GM23248 (cell line): Measurements from ENCODE around the gene RHOT2. TPM values are rescaled to one million over a fixed set of nuclear protein-coding genes. Genes with fewer than 3 reads are reported as not detected.

Experiments used
- DNase-seq: peaks from one replicate; pipeline ENCODE4 v3.0.0-alpha.2; 2015
- H2AFZ ChIP-seq: fragments of 200-600 bp; sonication (generic); 2 replicates; pipeline ENCODE4 v1.6.1; 2016; ENCODE audit warnings: antibody characterized with exemption
- H3F3A ChIP-seq: fragments of 200-600 bp; sonication (generic); 2 replicates; pipeline ENCODE4 v1.6.1; 2016; ENCODE audit warnings: mild to moderate bottlenecking, antibody characterized with exemption, mixed run types; ENCODE audit not compliant: insufficient read depth
- H3K27ac ChIP-seq: fragments of 200-600 bp; sonication (generic); 2 replicates; pipeline ENCODE4 v1.5.1; 2016; ENCODE audit warnings: mild to moderate bottlenecking
- H3K27me3 ChIP-seq: fragments of 200-600 bp; sonication (generic); replicated peaks from 2 replicates; pipeline ENCODE4 v1.6.1; 2016; ENCODE audit warnings: mild to moderate bottlenecking; ENCODE audit not compliant: insufficient read depth
- H3K36me3 ChIP-seq: fragments of 200-600 bp; sonication (generic); 2 replicates; pipeline ENCODE4 v1.6.1; 2016; ENCODE audit warnings: low read depth, mild to moderate bottlenecking
- H3K4me1 ChIP-seq: fragments of 200-600 bp; sonication (generic); 2 replicates; pipeline ENCODE4 v1.6.1; 2016; ENCODE audit warnings: mild to moderate bottlenecking; ENCODE audit not compliant: insufficient read depth
- H3K4me2 ChIP-seq: fragments of 200-600 bp; sonication (generic); one replicate; pipeline ENCODE4 v1.6.1; 2016; ENCODE audit warnings: mild to moderate bottlenecking; ENCODE audit not compliant: unreplicated experiment
- H3K4me3 ChIP-seq: fragments of 200-600 bp; sonication (generic); 2 replicates; pipeline ENCODE4 v1.5.1; 2016; ENCODE audit warnings: mild to moderate bottlenecking
- H3K79me2 ChIP-seq: fragments of 200-600 bp; sonication (generic); 2 replicates; pipeline ENCODE4 v1.6.1; 2016; ENCODE audit warnings: mild to moderate bottlenecking; ENCODE audit not compliant: insufficient read depth
- H3K9ac ChIP-seq: fragments of 200-600 bp; sonication (generic); 2 replicates; pipeline ENCODE4 v1.6.1; 2016; ENCODE audit warnings: mild to moderate bottlenecking
- H3K9me2 ChIP-seq: fragments of 200-600 bp; sonication (generic); 2 replicates; pipeline ENCODE4 v1.6.1; 2016; ENCODE audit warnings: mixed run types, mild to moderate bottlenecking, moderate library complexity; ENCODE audit not compliant: insufficient read depth
- H3K9me3 ChIP-seq: fragments of 200-600 bp; sonication (generic); one replicate; pipeline ENCODE4 v1.6.1; 2017; ENCODE audit warnings: low read depth
- H4K20me1 ChIP-seq: fragments of 200-600 bp; sonication (generic); 2 replicates; pipeline ENCODE4 v1.6.0; 2016; ENCODE audit not compliant: insufficient read depth
- EZH2 ChIP-seq: fragments of 200-600 bp; sonication (generic); IDR thresholded peaks from 2 replicates; pipeline ENCODE4 v1.6.1; 2018; ENCODE audit warnings: antibody characterized with exemption, mild to moderate bottlenecking; ENCODE audit not compliant: insufficient read depth, poor library complexity, severe bottlenecking
- EZH2phosphoT487 ChIP-seq: fragments of 200-600 bp; sonication (generic); IDR thresholded peaks from 2 replicates; pipeline ENCODE4 v1.6.1; 2018; ENCODE audit warnings: antibody characterized with exemption, moderate library complexity, mild to moderate bottlenecking, low read depth; ENCODE audit not compliant: insufficient read depth
- WGBS, 2 experiments: methylation state at CpG; one replicate each; pipeline ENCODE4 v1.1.6; 2015 to 2017; ENCODE audit warnings: low lambda C conversion rate in 2 of 2, low coverage in 1 of 2; ENCODE audit errors: missing lambda C conversion rate in 2 of 2; 5-methylcytosine and 5-hydroxymethylcytosine counted together
- in situ Hi-C: fragments of 300-500 bp; cut with MboI; formaldehyde crosslinking; loops from 2 replicates; pipeline ENCODE4 v1.15.0; 2020
- polyA plus RNA-seq: library from polyadenylated mRNA; unstranded; fragments of >200 nt; fragmentation: Nextera tagmentation; extraction: Ambion mirVana; gene quantifications from 2 replicates; pipeline ENCODE4 v1.2.1, GENCODE V29; 2016
- total RNA-seq: library from RNA; depleted of rRNA; stranded (reverse); fragments of >200 nt; shearing (Covaris generic); gene quantifications from 2 replicates; pipeline ENCODE4 v1.2.3, GENCODE V29; 2014

The RHOT2 gene
- total and polyA plus RNA-seq, 2 experiments from 2014 or later: 65.9 to 70.0 TPM

DNA sequence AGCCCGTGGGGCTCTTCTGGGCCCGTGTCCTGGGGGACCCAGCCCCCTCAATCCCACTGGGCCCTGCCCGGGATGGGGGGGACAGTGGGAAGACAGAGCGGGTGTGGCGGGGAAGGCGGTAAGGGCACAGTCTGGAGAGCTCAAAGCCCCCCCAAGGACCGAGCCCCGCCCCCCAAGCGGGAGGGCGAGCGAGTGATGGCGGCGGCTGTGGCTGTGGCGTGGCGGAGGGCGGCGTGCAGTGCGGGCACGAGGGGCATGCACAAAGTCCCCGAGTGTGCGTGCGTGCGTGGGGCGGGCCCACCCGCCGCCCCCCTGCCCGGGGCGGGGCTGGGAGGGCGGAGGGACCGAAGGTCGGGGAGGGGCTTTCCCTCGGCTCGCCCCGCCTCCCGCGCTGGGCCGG, 25.8 kb downstream of the RHOT2 start:
- Histone ChIP-seq H3K9me2 (no peaks in the 10 kb centered on the region), H3K9ac (no peak overlapping the region), H3K27me3 (peaks cover 19% of the 10 kb centered on the region), H3K4me1 (peaks cover 8% of the 10 kb centered on the region; the same call in 1 of the 2 replicates), H3K79me2 (peaks cover 11% of the 10 kb centered on the region), H4K20me1 (no peaks in the 10 kb centered on the region), H3K9me3 (no peaks in the 10 kb centered on the region), H3F3A (no peaks in the 10 kb centered on the region), H3K4me3 (no peak overlapping the region), H2AFZ (no peak overlapping the region), H3K4me2 (no peak overlapping the region), H3K27ac (no peak overlapping the region), H3K36me3 (no peaks in the 10 kb centered on the region)
- in situ Hi-C loops: no loop called here
- DNase-seq: no peak
- 13 to 17% methylated on average over 7 to 22 of the region's 37 CpGs for WGBS, 2 experiments
- TF ChIP-seq EZH2 (no peak), EZH2phosphoT487 (no peak)

DNA sequence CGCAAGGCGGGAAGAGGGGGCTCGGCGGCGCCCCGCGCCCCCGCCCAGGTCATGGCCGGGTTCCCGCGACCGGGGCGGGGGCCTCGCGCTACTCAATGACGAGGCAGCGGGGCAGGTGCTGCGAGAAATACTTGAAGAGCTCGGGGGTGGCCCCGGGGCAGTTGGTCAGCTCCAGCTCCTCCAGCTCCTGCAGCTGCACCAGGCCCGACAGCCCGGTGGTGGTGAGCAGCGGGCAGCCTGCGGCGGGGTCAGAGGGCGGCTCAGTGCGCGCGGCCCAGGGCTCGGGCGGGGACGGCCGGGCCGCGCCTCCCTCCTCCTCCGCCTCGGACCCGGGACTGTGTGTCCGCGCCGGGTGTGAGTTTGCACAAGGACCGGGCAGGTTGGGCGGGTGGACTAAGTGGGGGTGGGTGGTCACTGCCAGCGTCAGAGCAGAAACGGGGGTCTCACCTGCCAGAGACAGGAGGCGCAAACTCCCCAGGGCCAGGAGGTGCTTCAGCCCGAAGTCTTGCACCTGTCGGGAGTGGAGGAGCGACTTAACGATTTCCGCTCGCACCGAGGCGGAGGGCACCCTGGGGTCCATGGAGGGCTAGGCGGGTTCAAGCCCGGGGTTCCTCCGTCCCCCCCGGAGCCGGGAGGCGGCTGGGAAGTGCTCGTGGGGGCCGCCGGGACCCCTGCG, 26.4 kb downstream of the RHOT2 start:
- in situ Hi-C loops: no loop called here
- no peak overlapping the region for H3K4me3 ChIP-seq
- H3K9me2 ChIP-seq: no peaks in the 10 kb centered on the region
- no peaks in the 10 kb centered on the region for H3F3A ChIP-seq
- H2AFZ ChIP-seq: no peak overlapping the region
- H3K9ac ChIP-seq: no peak overlapping the region
- TF ChIP-seq EZH2phosphoT487 (no peak; the same call in 1 of the 2 replicates), EZH2 (peak; percentile 80)
- no peaks in the 10 kb centered on the region for H3K36me3 ChIP-seq
- H4K20me1 ChIP-seq: no peaks in the 10 kb centered on the region
- H3K4me1 ChIP-seq: peaks cover 7% of the 10 kb centered on the region; the same call in 1 of the 2 replicates
- H3K79me2 ChIP-seq: peaks cover 6% of the 10 kb centered on the region
- H3K4me2 ChIP-seq: no peak overlapping the region
- no peaks in the 10 kb centered on the region for H3K9me3 ChIP-seq
- H3K27ac ChIP-seq: no peak overlapping the region
- WGBS, 2 experiments: 1 to 3% methylated on average over 23 to 53 of the region's 64 CpGs
- H3K27me3 ChIP-seq: peaks cover 19% of the 10 kb centered on the region
- DNase-seq: no peak

DNA sequence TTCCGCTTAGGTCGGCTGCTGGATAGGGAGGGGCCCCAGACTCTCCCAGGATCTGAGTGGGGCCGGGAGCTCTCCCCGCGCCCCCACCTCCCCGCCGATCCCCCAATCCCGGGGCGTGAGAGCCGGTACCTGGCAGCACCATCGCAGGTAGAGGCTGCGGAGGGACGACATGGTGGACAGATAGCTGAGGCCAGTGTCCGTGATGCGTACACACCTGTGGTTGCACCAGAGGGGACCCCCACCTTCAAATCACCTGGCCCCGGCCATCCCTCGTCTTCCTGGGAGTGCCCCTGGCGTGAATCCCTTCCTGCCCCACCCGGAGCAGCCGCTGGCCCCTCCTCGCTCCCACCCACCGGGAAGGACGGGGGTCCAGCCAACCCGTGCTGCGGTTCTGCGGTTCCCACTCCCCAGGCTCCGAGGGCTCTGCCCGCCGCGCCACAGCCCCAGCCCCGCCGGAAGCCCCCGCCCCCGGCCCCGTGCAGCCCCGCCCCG, 27.0 kb downstream of the RHOT2 start:
- Histone ChIP-seq H3K27me3 (peaks cover 19% of the 10 kb centered on the region), H3K27ac (no peak overlapping the region), H3K79me2 (no peaks in the 10 kb centered on the region), H3K4me3 (no peak overlapping the region), H3K9me2 (no peaks in the 10 kb centered on the region), H2AFZ (no peak overlapping the region), H4K20me1 (no peaks in the 10 kb centered on the region), H3K4me2 (no peak overlapping the region), H3F3A (no peaks in the 10 kb centered on the region), H3K36me3 (no peaks in the 10 kb centered on the region), H3K9ac (no peak overlapping the region), H3K9me3 (no peaks in the 10 kb centered on the region), H3K4me1 (peaks cover 3% of the 10 kb centered on the region; the same call in 1 of the 2 replicates)
- TF ChIP-seq EZH2 (no peak), EZH2phosphoT487 (no peak; the same call in 1 of the 2 replicates)
- DNase-seq: no peak
- in situ Hi-C loops: no loop called here
- WGBS, 2 experiments: 2 to 4% methylated on average over 13 to 27 of the region's 37 CpGs

DNA sequence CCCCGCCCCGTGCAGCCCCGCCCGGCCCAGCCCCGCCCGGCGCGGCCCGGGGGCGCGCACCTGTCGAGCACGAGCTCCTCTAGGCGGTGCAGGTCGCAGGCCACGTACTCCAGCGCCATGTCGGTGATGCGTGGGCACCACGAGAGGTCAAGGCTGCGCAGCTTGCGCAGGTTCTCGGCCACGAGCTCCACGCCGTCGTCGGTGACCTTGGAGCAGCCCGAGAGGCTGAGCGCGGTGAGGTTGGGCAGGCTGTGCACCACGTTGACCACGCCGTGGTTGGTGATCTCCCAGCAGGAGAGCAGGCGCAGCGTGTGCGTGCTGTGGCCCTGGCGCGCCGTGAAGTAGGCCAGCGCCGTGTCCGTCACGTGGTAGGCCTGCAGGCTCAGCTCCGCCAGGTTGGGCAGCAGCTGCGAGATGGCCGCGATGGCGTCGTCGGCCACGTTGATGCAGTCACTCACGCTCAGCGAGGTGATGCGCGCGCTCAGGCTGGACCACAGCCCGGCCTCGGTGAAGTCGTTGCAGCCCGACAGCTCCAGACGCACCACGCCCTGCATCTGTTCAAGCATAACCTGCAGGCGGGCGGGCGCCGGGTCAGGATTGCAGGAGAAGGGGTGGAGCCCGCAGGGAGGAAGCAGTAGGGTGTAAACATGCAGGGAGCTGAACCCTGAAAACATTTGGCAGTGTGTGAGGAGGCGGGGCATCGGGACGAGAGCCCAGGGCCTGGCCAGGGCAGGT, 27.6 kb downstream of the RHOT2 start:
- Histone ChIP-seq H3F3A (no peaks in the 10 kb centered on the region), H3K36me3 (no peaks in the 10 kb centered on the region), H2AFZ (no peak overlapping the region), H4K20me1 (no peaks in the 10 kb centered on the region), H3K4me1 (peaks cover 1% of the 10 kb centered on the region; the same call in 1 of the 2 replicates), H3K4me3 (no peak overlapping the region), H3K9ac (no peak overlapping the region), H3K79me2 (no peaks in the 10 kb centered on the region), H3K4me2 (no peak overlapping the region), H3K27me3 (peaks cover 19% of the 10 kb centered on the region), H3K9me3 (no peaks in the 10 kb centered on the region), H3K27ac (no peak overlapping the region), H3K9me2 (no peaks in the 10 kb centered on the region)
- DNase-seq: peak; percentile 58
- in situ Hi-C loops: no loop called here
- TF ChIP-seq EZH2phosphoT487: no peak
- no peak for TF ChIP-seq EZH2
- WGBS, 2 experiments: 4 to 5% methylated on average over 61 to 64 of the region's 71 CpGs
